ENCODE data around the gene PPTC7. TPM values are rescaled to one million over a fixed set of nuclear protein-coding genes. Genes with fewer than 3 reads are reported as not detected.

Gene PPTC7
- total and polyA plus RNA-seq, 8 donors, result 13.3 to 24.2 (median 15.1) TPM

DNA sequence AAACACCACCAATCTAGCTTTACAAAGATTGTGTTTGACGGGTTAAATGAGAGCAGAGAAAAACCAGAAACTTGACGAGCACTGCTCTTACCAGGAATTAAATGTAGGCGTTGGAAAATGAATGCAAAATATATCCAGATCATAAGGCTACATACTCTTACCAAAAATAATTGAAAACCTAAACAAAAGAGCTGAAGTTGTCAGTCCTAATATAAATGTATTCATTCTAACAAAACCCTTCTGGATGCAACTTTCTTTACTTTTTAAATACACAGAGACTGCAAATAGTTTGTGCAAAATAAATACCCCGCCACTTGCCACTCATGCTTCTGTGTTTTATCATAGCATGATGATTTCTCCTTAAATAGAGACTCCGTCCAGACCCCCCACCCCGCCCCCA lies 48.3 kb downstream of the PPTC7 start:
- intact Hi-C loops (cut with DNase I), result no loop called here
- Histone ChIP-seq H3K27me3 (no peaks in the 10 kb centered on the region), H3K9me3 (no peaks in the 10 kb centered on the region), H3K4me1 (peaks cover 0 to 20% of the 10 kb centered on the region in 2 donors), H3K27ac (no peak overlapping the region), H3K4me3 (no peak overlapping the region), H3K36me3 (peaks cover 0 to 73% of the 10 kb centered on the region in 2 donors)
- no peak for DNase-seq
- ATAC-seq, result no peak
- TF ChIP-seq, protein P1, sequence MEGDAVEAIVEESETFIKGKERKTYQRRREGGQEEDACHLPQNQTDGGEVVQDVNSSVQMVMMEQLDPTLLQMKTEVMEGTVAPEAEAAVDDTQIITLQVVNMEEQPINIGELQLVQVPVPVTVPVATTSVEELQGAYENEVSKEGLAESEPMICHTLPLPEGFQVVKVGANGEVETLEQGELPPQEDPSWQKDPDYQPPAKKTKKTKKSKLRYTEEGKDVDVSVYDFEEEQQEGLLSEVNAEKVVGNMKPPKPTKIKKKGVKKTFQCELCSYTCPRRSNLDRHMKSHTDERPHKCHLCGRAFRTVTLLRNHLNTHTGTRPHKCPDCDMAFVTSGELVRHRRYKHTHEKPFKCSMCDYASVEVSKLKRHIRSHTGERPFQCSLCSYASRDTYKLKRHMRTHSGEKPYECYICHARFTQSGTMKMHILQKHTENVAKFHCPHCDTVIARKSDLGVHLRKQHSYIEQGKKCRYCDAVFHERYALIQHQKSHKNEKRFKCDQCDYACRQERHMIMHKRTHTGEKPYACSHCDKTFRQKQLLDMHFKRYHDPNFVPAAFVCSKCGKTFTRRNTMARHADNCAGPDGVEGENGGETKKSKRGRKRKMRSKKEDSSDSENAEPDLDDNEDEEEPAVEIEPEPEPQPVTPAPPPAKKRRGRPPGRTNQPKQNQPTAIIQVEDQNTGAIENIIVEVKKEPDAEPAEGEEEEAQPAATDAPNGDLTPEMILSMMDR (IDR thresholded peaks at IDR 0.05), result no peak

DNA sequence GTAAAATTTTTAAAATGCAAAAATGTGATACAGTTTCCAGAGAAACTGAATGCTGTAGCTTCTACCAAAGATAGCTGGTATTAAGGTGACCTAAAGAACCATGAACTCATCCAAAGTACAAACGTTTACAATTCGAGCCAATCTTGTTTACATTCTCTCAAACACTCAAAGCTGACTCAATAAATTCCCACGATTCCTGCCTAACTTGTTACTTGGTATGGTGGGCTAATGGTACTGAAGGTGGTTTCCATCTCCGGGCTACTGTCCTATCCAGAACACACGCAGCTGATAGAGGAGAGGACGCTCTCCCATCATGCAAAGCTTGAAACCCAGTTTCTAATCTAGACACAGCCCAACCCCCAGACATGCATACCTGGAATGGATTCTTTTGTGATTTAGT lies 49.5 kb downstream of the PPTC7 start:
- intact Hi-C loops (cut with DNase I), result no loop called here
- DNase-seq, result no peak
- ATAC-seq, result no peak

DNA sequence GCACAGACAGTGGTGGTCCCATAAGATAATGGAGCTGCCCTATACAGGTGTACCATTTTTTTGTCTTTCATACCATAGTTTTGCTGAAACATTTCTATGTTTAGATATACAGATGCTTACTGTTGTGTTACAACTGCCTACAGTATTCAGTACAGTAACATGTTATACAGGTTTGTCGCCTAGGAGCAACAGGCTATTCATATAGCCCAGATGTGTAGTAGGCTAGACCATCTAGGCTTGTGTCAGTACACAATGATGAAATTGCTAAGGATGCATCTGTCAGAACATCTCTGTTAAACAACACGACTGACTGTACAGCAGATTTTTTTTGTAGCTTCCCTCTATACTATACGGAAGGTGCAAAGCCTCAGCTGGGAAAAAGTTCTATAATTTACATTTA lies 50.5 kb downstream of the PPTC7 start:
- Histone ChIP-seq H3K4me3 (no peak overlapping the region), H3K9me3 (no peaks in the 10 kb centered on the region), H3K36me3 (peaks cover 0 to 61% of the 10 kb centered on the region in 2 donors), H3K4me1 (peaks cover 0 to 6% of the 10 kb centered on the region in 2 donors), H3K27ac (no peak overlapping the region), H3K27me3 (no peaks in the 10 kb centered on the region)
- no peak for ATAC-seq
- intact Hi-C loops (cut with DNase I), result no loop called here
- no peak for DNase-seq
- TF ChIP-seq, protein P1 (IDR thresholded peaks at IDR 0.05), result no peak

More for the DNA sequence above, 49.5 kb downstream of the PPTC7 start:
- TF ChIP-seq, protein P1 (IDR thresholded peaks at IDR 0.05), result no peak
- no peak overlapping the region for H3K4me3 ChIP-seq
- no peaks in the 10 kb centered on the region for H3K9me3 ChIP-seq
- peaks cover 0 to 70% of the 10 kb centered on the region in 2 donors for H3K36me3 ChIP-seq
- no peak overlapping the region for H3K27ac ChIP-seq
- peaks cover 0 to 16% of the 10 kb centered on the region in 2 donors for H3K4me1 ChIP-seq
- H3K27me3 ChIP-seq, result no peaks in the 10 kb centered on the region

DNA sequence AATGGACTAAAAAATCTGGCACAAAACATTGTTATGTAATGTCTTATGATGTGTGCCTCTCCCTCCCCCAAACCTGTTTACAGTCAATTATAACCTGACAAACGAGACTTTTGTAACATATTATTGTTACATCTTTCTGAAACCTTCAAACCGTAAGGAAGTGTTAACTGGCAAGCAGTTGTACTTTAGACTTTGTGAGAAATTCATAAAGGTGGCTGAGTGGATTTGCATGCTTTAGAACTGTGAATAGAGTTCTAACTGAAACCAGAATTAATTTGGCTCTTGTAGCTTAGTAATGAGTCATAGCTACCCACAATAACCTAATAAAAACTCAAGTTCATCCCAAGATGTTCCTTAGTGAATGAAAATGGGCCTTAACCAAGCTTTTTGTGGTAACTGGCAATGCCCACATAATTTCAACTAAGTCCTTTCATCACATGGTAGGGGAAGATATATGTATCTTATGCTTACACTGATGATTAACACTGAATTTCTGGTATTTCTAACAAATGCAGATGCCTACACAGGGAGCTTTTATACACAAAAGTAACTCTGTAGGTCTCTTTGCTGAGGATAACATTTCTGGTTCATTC lies 51.3 kb downstream of the PPTC7 start:
- H3K27me3 ChIP-seq, result no peaks in the 10 kb centered on the region
- no peaks in the 10 kb centered on the region for H3K9me3 ChIP-seq
- peaks cover 0 to under 1% of the 10 kb centered on the region in 2 donors for H3K4me1 ChIP-seq
- no peak overlapping the region for H3K4me3 ChIP-seq
- no peak overlapping the region for H3K27ac ChIP-seq
- peaks cover 0 to 53% of the 10 kb centered on the region in 2 donors for H3K36me3 ChIP-seq
- TF ChIP-seq, protein P1 (IDR thresholded peaks at IDR 0.05), result no peak
- intact Hi-C loops (cut with DNase I), result no loop called here
- ATAC-seq (peak; percentile 36), DNase-seq (no peak)

DNA sequence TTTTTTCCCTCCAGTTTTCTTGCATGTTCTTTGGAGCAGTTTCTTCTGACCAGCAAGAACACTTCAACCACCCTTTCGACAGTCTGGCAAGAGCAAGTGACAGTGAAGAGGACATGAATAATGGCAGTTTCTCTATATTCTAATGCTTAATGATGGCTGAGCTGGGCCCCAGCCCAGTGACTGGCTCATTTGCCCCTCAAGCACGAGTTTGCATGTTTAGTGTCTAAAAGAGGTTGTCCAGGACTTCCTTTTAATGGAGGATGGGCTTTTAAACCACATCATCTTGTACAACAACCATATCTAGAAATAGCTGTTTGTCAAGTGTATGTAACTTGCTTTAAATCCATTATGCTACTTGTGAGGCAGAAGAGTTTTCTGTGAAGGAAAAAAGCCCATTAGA lies 52.6 kb downstream of the PPTC7 start:
- Histone ChIP-seq H3K27ac (no peak overlapping the region), H3K4me3 (no peak overlapping the region), H3K4me1 (no peaks in the 10 kb centered on the region), H3K27me3 (no peaks in the 10 kb centered on the region), H3K9me3 (no peaks in the 10 kb centered on the region), H3K36me3 (peaks cover 0 to 39% of the 10 kb centered on the region in 2 donors)
- DNase-seq, result no peak
- intact Hi-C loops (cut with DNase I), result no loop called here
- ATAC-seq, result no peak
- TF ChIP-seq, protein P1 (IDR thresholded peaks at IDR 0.05), result no peak
